H1 (cell line): Measurements from ENCODE around the gene PES1. TPM values are rescaled to one million over a fixed set of nuclear protein-coding genes. Genes with fewer than 3 reads are reported as not detected.

Experiments
- CTCF ChIA-PET: fragments of 300-600 bp; sonication (Branson Sonifier 250); formaldehyde crosslinking; loops from one replicate; lab custom pipeline; 2021; ENCODE audit not compliant: partially characterized antibody; lab: Charles Lee
- POLR2A ChIA-PET: fragments of 300-600 bp; sonication (Branson Sonifier 250); formaldehyde crosslinking; loops from one replicate; lab custom pipeline; 2021; ENCODE audit warnings: inconsistent platforms; ENCODE audit not compliant: partially characterized antibody; lab: Charles Lee
- DNase-seq, 2 experiments: peaks; one replicate each; pipeline versions ENCODE4 v3.0.0 to v3.0.0-alpha.2; 2010 to 2022; ENCODE audit warnings: low spot score in 2 of 2, low read depth in 1 of 2, mixed read lengths in 1 of 2
- FAIRE-seq: peaks from 2 replicates; lab custom pipeline; 2011; peaks lifted over from hg19 to GRCh38; lab: Jason Lieb, UNC
- H2AFZ ChIP-seq: 2 replicates; pipeline ENCODE4 v1.8.1; 2012; ENCODE audit warnings: low read length, inconsistent platforms
- H2AK5ac ChIP-seq: 2 replicates; pipeline ENCODE4 v1.6.1; 2013; ENCODE audit warnings: low read depth, low read length
- H2BK120ac ChIP-seq: replicated peaks from 2 replicates; pipeline ENCODE3; 2013; ENCODE audit warnings: low read depth, low read length, inconsistent platforms
- H2BK12ac ChIP-seq: 2 replicates; pipeline ENCODE4 v1.6.1; 2013; ENCODE audit warnings: low read depth, low read length
- H2BK15ac ChIP-seq: 2 replicates; pipeline ENCODE4 v1.6.1; 2013; ENCODE audit warnings: low read length
- H2BK20ac ChIP-seq: 2 replicates; pipeline ENCODE4 v1.6.1; 2013; ENCODE audit warnings: low read length
- H2BK5ac ChIP-seq: 2 replicates; pipeline ENCODE4 v1.6.1; 2013; ENCODE audit warnings: low read depth, low read length
- H3K14ac ChIP-seq: 2 replicates; pipeline ENCODE4 v1.6.1; 2013; ENCODE audit warnings: inconsistent platforms; ENCODE audit not compliant: insufficient read length
- H3K18ac ChIP-seq: 2 replicates; pipeline ENCODE4 v1.6.1; 2013; ENCODE audit warnings: low read length; ENCODE audit errors: extremely low read depth
- H3K23ac ChIP-seq: 2 replicates; pipeline ENCODE4 v1.6.1; 2013; ENCODE audit warnings: inconsistent platforms; ENCODE audit not compliant: insufficient read length
- H3K23me2 ChIP-seq: 2 replicates; pipeline ENCODE4 v1.6.1; 2013; ENCODE audit warnings: low read depth, low read length
- H3K27ac ChIP-seq: 2 replicates; pipeline ENCODE4 v1.6.1; 2011; ENCODE audit warnings: low read depth, low read length, inconsistent platforms
- H3K27me3 ChIP-seq, 4 experiments: replicated peaks in 1 of 4; 1 replicate in 1 of 4; 2 replicates in 3 of 4; pipeline versions ENCODE4 v1.6.1 to v1.8.1; 2011 to 2013; ENCODE audit warnings: low read length in 3 of 4, mild to moderate bottlenecking in 3 of 4, inconsistent platforms in 2 of 4, mixed read lengths in 2 of 4, moderate library complexity in 1 of 4; ENCODE audit not compliant: control insufficient read depth in 3 of 4, insufficient read depth in 3 of 4; ENCODE audit errors: extremely low read depth in 1 of 4
- H3K36me3 ChIP-seq, 4 experiments: 2 replicates each; pipeline versions ENCODE4 v1.6.1 to v1.8.1; 2011 to 2013; ENCODE audit warnings: mild to moderate bottlenecking in 4 of 4, low read length in 3 of 4, moderate library complexity in 2 of 4, control low read depth in 1 of 4, inconsistent platforms in 1 of 4; ENCODE audit not compliant: insufficient read depth in 4 of 4, control insufficient read depth in 2 of 4
- H3K4ac ChIP-seq: replicated peaks from 2 replicates; pipeline ENCODE3; 2013; ENCODE audit warnings: low read length, low read depth, mixed read lengths, inconsistent platforms; ENCODE audit not compliant: insufficient read length
- H3K4me1 ChIP-seq, 4 experiments: replicated peaks in 1 of 4; 1 replicate in 1 of 4; 2 replicates in 3 of 4; pipeline versions ENCODE4 v1.6.1 to v1.8.1; 2011 to 2013; ENCODE audit warnings: low read length in 3 of 4, inconsistent platforms in 2 of 4, mixed read lengths in 1 of 4; ENCODE audit not compliant: insufficient read depth in 4 of 4, control insufficient read depth in 3 of 4
- H3K4me2 ChIP-seq, 2 experiments: 2 replicates each; pipeline versions ENCODE4 v1.6.1 to v1.8.1; 2011 to 2013; ENCODE audit warnings: low read depth in 2 of 2, low read length in 2 of 2, control low read depth in 1 of 2, inconsistent platforms in 1 of 2, mild to moderate bottlenecking in 1 of 2; ENCODE audit not compliant: insufficient read depth in 1 of 2
- H3K4me3 ChIP-seq, 4 experiments: fragments of 200-600, 300-600 bp in 1 of 4; sonication (generic), shearing (Covaris generic), sonication (Bioruptor Twin) in 1 of 4; 2 replicates each; pipeline versions ENCODE4 v1.5.1 to v1.8.1; 2011 to 2016; ENCODE audit warnings: low read length in 4 of 4, low read depth in 3 of 4, control low read depth in 2 of 4, inconsistent platforms in 2 of 4, mild to moderate bottlenecking in 2 of 4, mixed read lengths in 1 of 4, moderate library complexity in 1 of 4; ENCODE audit not compliant: insufficient read depth in 2 of 4; ENCODE audit errors: extremely low read depth in 1 of 4
- H3K56ac ChIP-seq: replicated peaks from 2 replicates; pipeline ENCODE3; 2013; ENCODE audit warnings: low read depth, mild to moderate bottlenecking, mixed read lengths, low read length, inconsistent platforms; ENCODE audit not compliant: insufficient read length
- H3K79me1 ChIP-seq: 2 replicates; pipeline ENCODE4 v1.6.1; 2013; ENCODE audit warnings: low read depth, low read length, control low read depth
- H3K79me2 ChIP-seq, 2 experiments: 2 replicates each; pipeline versions ENCODE4 v1.6.1 to v1.8.1; 2012 to 2013; ENCODE audit warnings: low read length in 2 of 2, mild to moderate bottlenecking in 2 of 2, inconsistent platforms in 1 of 2; ENCODE audit not compliant: insufficient read depth in 2 of 2, control insufficient read depth in 1 of 2
- H3K9ac ChIP-seq, 4 experiments: replicated peaks in 1 of 4; 1 replicate in 1 of 4; 2 replicates in 3 of 4; pipeline versions ENCODE4 v1.6.1 to v1.8.1; 2011 to 2013; ENCODE audit warnings: low read depth in 3 of 4, low read length in 3 of 4, control low read depth in 2 of 4, mild to moderate bottlenecking in 2 of 4, moderate library complexity in 2 of 4, inconsistent platforms in 1 of 4; ENCODE audit errors: extremely low read depth in 1 of 4
- H3K9me3 ChIP-seq, 2 experiments: 2 replicates each; pipeline versions ENCODE4 v1.6.1 to v1.8.1; 2012 to 2013; ENCODE audit warnings: mild to moderate bottlenecking in 2 of 2, moderate library complexity in 2 of 2, control low read depth in 1 of 2, inconsistent platforms in 1 of 2, low read depth in 1 of 2, low read length in 1 of 2, mixed read lengths in 1 of 2; ENCODE audit not compliant: insufficient read depth in 2 of 2
- H4K20me1 ChIP-seq, 2 experiments: replicated peaks in 1 of 2; 2 replicates each; pipeline versions ENCODE3 to v1.8.1; 2011 to 2013; ENCODE audit warnings: inconsistent platforms in 2 of 2, low read length in 2 of 2, mild to moderate bottlenecking in 1 of 2; ENCODE audit not compliant: insufficient read depth in 2 of 2, control insufficient read depth in 1 of 2
- H4K5ac ChIP-seq: 2 replicates; pipeline ENCODE4 v1.6.1; 2013; ENCODE audit warnings: low read length, low read depth, mixed read lengths, inconsistent platforms; ENCODE audit not compliant: insufficient read length
- H4K8ac ChIP-seq: 2 replicates; pipeline ENCODE4 v1.8.0; 2013; ENCODE audit warnings: mild to moderate bottlenecking, moderate library complexity, low read length, inconsistent platforms; ENCODE audit not compliant: insufficient read depth; ENCODE audit errors: extremely low read depth
- H4K91ac ChIP-seq: replicated peaks from 2 replicates; pipeline ENCODE3; 2013; ENCODE audit warnings: low read length, mixed read lengths, inconsistent platforms; ENCODE audit not compliant: insufficient read length
- CREB1 ChIP-seq: IDR thresholded peaks from 2 replicates; pipeline ENCODE4 v1.6.1; 2012; ENCODE audit warnings: inconsistent platforms
- WGBS, 2 experiments: shearing (Covaris generic) in 1 of 2; methylation state at CpG; one replicate each; pipeline versions ENCODE4 v1.1.6 to v1.1.7; 2013 to 2015; ENCODE audit warnings: low lambda C conversion rate in 2 of 2, mixed read lengths in 2 of 2, inconsistent platforms in 1 of 2, low coverage in 1 of 2, missing lambda C conversion rate in 1 of 2; ENCODE audit not compliant: insufficient replicate concordance in 2 of 2, insufficient coverage in 1 of 2, insufficient read length in 1 of 2; ENCODE audit errors: extremely low coverage in 1 of 2, missing lambda C conversion rate in 1 of 2; 5-methylcytosine and 5-hydroxymethylcytosine counted together
- polyA plus RNA-seq, 7 experiments: library from polyadenylated mRNA; depleted of rRNA in 3 of 7; stranded (reverse) in 5 of 7; unstranded in 2 of 7; fragments of >200 nt in 5 of 7; fragments of 200-250 nt in 2 of 7; gene quantifications; 1 replicate in 5 of 7; 2 replicates in 1 of 7; 4 replicates in 1 of 7; pipeline versions ENCODE4 v1.2.1 to v1.2.3, GENCODE V29; 2011 to 2013; ENCODE audit warnings: missing spikeins in 2 of 7, mixed read lengths in 2 of 7
- total RNA-seq: library from RNA; stranded (reverse); fragmentation: NEBNext Ultra II Directional; extraction: Animal tissue kit (Norgen Biotek cat#: 25700); gene quantifications from 2 replicates; pipeline ENCODE4 v1.2.1, GENCODE V29; 2021

Gene PES1
- total and polyA plus RNA-seq, 2 of the 8 experiments (the other 6 are each of a cell fraction or from before 2014, with no cell fraction given): 121 to 191 TPM

DNA sequence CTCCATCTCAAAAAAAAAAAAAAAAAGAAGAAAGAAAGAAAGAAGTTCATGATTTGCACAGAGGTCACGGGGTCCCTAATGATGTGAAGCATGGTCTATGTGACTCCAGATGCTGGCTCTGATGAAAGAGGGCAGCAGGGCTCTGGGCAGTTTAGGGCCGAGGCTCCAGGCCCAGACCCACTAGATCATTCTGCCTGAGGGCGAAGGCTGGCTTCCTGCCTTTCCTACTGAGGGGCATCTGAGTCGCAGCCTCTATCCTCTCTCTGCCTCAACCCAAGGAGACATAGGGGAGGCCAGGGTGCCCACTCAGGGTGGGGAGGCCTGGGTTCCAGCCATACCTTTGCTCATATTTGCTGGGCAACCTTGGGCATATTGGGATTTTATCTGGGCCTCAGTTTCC lies 48.7 kb upstream of the PES1 start:
- no peak overlapping the region for H2BK120ac ChIP-seq
- no peak overlapping the region for H3K9ac ChIP-seq
- no peaks in the 10 kb centered on the region for H3K9me3 ChIP-seq
- no peak overlapping the region for H3K56ac ChIP-seq
- H2BK15ac ChIP-seq: no peak overlapping the region
- no peak overlapping the region for H3K4ac ChIP-seq
- no peak overlapping the region for H2AK5ac ChIP-seq
- no peak overlapping the region for H3K14ac ChIP-seq
- no peak overlapping the region for H3K4me2 ChIP-seq
- no peaks in the 10 kb centered on the region for H3K36me3 ChIP-seq
- H3K79me2 ChIP-seq: no peaks in the 10 kb centered on the region; a peak in 1 of 4 replicates
- peaks cover 0 to 4% (median 0%) of the 10 kb centered on the region in 4 experiments; a peak in 2 of 7 replicates for H3K27me3 ChIP-seq
- H4K91ac ChIP-seq: no peak overlapping the region
- no peak overlapping the region for H2BK20ac ChIP-seq
- no peak overlapping the region for H3K18ac ChIP-seq
- ChIA-PET CTCF (interaction anchor here (1.1 to 3.6 kb wide), 2 partner anchors 27 to 115 kb away, joined by 4 to 10 read pairs; partner anchors contain the start of gene DUSP18), POLR2A (no interaction called here)
- H4K20me1 ChIP-seq: peaks cover 0 to 2% of the 10 kb centered on the region in 2 experiments
- no peak overlapping the region for H4K5ac ChIP-seq
- no peak overlapping the region for H4K8ac ChIP-seq
- H3K27ac ChIP-seq: no peak overlapping the region
- FAIRE-seq: no peak
- no peak overlapping the region for H3K23ac ChIP-seq
- peaks cover 2% of the 10 kb centered on the region; the same call in 1 of the 2 replicates for H3K79me1 ChIP-seq
- no peak overlapping the region for H3K4me3 ChIP-seq
- no peak overlapping the region for H2AFZ ChIP-seq
- WGBS, 2 experiments: 83% methylated on average over 2 of the region's 4 CpGs; no CpG with 5 or more reads in 1 of the 2 experiments
- peaks cover 7% of the 10 kb centered on the region; the same call in 1 of the 2 replicates for H3K23me2 ChIP-seq
- peaks cover 0 to 14% (median 11%) of the 10 kb centered on the region in 4 experiments; a peak in 6 of 7 replicates for H3K4me1 ChIP-seq
- no peak overlapping the region for H2BK12ac ChIP-seq
- DNase-seq: no peak
- H2BK5ac ChIP-seq: no peak overlapping the region
- no peak for TF ChIP-seq CREB1
